AG04450 (cell line): ENCODE measurements around the gene POP7. TPM values are rescaled to one million over a fixed set of nuclear protein-coding genes. Genes with fewer than 3 reads are reported as not detected.

ENCODE experiments used
- CTCF ChIA-PET: fragments of 300-600, 350-600 bp; formaldehyde crosslinking; extraction: SDS; loops from one replicate; lab custom pipeline; 2022; ENCODE audit warnings: antibody characterized with exemption, inconsistent platforms; lab: Charles Lee
- POLR2A ChIA-PET: fragments of 350-600 bp; formaldehyde crosslinking; extraction: SDS; loops from one replicate; lab custom pipeline; 2021; ENCODE audit warnings: antibody characterized with exemption, inconsistent platforms; lab: Yijun Ruan, JAX
- DNase-seq: peaks from one replicate; pipeline ENCODE4 v3.0.0-alpha.2; 2011; ENCODE audit warnings: low read depth, low spot score
- H3K27ac ChIP-seq: one replicate; pipeline ENCODE4 v1.5.1; 2012; ENCODE audit warnings: low read depth, low read length, control low read depth
- H3K27me3 ChIP-seq: one replicate; pipeline ENCODE4 v1.6.0; 2012; ENCODE audit warnings: low read length; ENCODE audit not compliant: control insufficient read depth, insufficient read depth
- H3K4me3 ChIP-seq: 2 replicates; pipeline ENCODE4 v1.5.1; 2011; ENCODE audit warnings: mild to moderate bottlenecking, low read depth, low read length, control low read depth
- H3K9me3 ChIP-seq: 2 replicates; pipeline ENCODE4 v1.5.1; 2012; ENCODE audit warnings: low read length; ENCODE audit not compliant: control insufficient read depth, insufficient read depth
- polyA plus RNA-seq: library from polyadenylated mRNA; depleted of rRNA; stranded (reverse); fragments of >200 nt; gene quantifications from 2 replicates; pipeline ENCODE4 v1.2.3, GENCODE V29; 2011
- TF ChIP-seq, protein P1 (sequence below): IDR thresholded peaks from 2 replicates; pipeline ENCODE4 v1.5.1; 2011; ENCODE audit warnings: low read depth, low read length, control low read depth, inconsistent platforms

The POP7 gene
- polyA plus RNA-seq, 1 experiment: 17.7 TPM

DNA sequence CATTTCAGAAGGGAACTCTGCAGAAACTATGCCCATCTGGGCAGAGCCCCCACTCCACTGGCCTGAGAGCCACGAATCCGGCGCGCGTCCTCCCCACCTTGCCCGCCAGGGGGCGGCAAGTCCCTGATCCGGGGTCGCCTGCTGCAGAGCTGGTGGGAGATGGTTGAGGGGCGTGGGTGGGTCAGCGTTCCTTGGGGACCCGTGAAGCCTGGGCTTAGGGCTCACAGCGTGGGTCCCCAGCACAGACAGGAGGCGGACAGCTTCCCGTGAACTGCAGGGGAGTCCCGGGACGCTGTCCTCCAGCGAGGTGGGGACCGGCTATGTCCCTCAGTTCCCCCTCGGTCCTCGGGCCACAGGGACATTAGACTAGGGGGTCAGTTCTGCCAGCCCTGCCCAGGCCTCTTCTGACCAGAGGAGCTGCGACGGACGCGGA is 585 bp upstream of the POP7 start:
- peak overlapping the region; percentile 82 for H3K27ac ChIP-seq
- POLR2A ChIA-PET: interaction anchor here (0.6 to 2.3 kb wide), 22 partner anchors 11 to 389 kb away, joined by 3 to 19 read pairs (median 6); partner anchors contain the start of genes EPHB4, FBXO24, GIGYF1 and LRCH4
- H3K9me3 ChIP-seq: no peaks in the 10 kb centered on the region; the same call in 1 of the 2 replicates
- TF ChIP-seq, protein P1, sequence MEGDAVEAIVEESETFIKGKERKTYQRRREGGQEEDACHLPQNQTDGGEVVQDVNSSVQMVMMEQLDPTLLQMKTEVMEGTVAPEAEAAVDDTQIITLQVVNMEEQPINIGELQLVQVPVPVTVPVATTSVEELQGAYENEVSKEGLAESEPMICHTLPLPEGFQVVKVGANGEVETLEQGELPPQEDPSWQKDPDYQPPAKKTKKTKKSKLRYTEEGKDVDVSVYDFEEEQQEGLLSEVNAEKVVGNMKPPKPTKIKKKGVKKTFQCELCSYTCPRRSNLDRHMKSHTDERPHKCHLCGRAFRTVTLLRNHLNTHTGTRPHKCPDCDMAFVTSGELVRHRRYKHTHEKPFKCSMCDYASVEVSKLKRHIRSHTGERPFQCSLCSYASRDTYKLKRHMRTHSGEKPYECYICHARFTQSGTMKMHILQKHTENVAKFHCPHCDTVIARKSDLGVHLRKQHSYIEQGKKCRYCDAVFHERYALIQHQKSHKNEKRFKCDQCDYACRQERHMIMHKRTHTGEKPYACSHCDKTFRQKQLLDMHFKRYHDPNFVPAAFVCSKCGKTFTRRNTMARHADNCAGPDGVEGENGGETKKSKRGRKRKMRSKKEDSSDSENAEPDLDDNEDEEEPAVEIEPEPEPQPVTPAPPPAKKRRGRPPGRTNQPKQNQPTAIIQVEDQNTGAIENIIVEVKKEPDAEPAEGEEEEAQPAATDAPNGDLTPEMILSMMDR: peak; percentile 90
- DNase-seq: no peak
- H3K4me3 ChIP-seq: peak overlapping the region; percentile 77
- peaks cover 7% of the 10 kb centered on the region for H3K27me3 ChIP-seq
- CTCF ChIA-PET: interaction anchor here (0.5 to 6.1 kb wide), 41 partner anchors 8 to 1546 kb away, joined by 3 to 165 read pairs (median 5); partner anchors contain the start of genes EPHB4, FBXO24, LRCH4 and MOSPD3

DNA sequence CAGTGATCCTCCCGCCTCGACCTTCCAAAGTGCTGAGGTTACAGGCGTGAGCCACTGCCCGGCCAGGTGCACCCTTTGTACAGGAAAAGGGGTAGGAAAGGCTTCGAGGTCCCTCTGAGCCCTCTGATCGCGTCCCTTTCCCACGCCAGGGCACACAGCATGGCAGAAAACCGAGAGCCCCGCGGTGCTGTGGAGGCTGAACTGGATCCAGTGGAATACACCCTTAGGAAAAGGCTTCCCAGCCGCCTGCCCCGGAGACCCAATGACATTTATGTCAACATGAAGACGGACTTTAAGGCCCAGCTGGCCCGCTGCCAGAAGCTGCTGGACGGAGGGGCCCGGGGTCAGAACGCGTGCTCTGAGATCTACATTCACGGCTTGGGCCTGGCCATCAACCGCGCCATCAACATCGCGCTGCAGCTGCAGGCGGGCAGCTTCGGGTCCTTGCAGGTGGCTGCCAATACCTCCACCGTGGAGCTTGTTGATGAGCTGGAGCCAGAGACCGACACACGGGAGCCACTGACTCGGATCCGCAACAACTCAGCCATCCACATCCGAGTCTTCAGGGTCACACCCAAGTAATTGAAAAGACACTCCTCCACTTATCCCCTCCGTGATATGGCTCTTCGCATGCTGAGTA is 871 bp downstream of the POP7 start:
- ChIA-PET POLR2A (interaction anchor here (0.6 to 2.3 kb wide), 4 partner anchors 19 to 146 kb away, joined by 3 to 17 read pairs (median 10); partner anchors contain the start of gene SLC12A9), CTCF (interaction anchor here (2.3 to 6.1 kb wide), 3 partner anchors 11 to 145 kb away, joined by 13 to 165 read pairs (median 25); partner anchors contain the start of gene SLC12A9)
- DNase-seq: no peak
- Histone ChIP-seq H3K9me3 (no peaks in the 10 kb centered on the region; the same call in 1 of the 2 replicates), H3K4me3 (peak overlapping the region; percentile 87), H3K27me3 (no peaks in the 10 kb centered on the region), H3K27ac (no peak overlapping the region)
- TF ChIP-seq, protein P1: no peak

DNA sequence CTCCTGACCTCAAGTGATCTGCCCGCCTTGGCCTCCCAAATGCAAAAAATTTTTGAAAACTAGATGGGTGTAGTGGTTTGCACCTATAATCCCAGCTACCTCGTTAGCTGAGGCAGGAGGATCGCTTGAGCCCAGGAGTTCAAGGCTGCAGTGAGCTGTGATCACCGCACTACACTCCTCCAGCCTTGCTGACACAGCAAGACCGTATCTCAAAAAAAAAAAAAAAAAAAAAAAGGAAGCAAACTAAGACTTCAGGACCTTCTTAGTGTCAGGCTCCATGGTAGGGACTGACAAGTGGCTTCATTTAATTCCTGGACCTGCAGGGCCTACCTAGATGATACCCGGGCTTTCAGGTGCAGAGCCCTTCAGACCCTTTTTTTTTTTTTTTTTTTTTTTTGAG is 2.5 kb downstream of the POP7 start:
- Histone ChIP-seq H3K4me3 (no peak overlapping the region), H3K27ac (no peak overlapping the region), H3K9me3 (no peaks in the 10 kb centered on the region; the same call in 1 of the 2 replicates), H3K27me3 (no peaks in the 10 kb centered on the region)
- no peak for DNase-seq
- ChIA-PET CTCF (interaction anchor here (1.2 kb wide), 1 partner anchor 12 kb away, joined by 3 read pairs; the partner anchor contains the start of gene EPO), POLR2A (no interaction called here)
- TF ChIP-seq, protein P1: no peak

- H3K27ac ChIP-seq: no peak overlapping the region
- ChIA-PET CTCF (interaction anchor here (1.0 kb wide), 2 partner anchors 141 to 142 kb away, joined by 3 to 5 read pairs; partner anchors contain the start of gene SLC12A9), POLR2A (no interaction called here)
- peaks cover 7% of the 10 kb centered on the region for H3K27me3 ChIP-seq
- no peak for DNase-seq
- TF ChIP-seq, protein P1: no peak
- H3K4me3 ChIP-seq: no peak overlapping the region
- H3K9me3 ChIP-seq: no peaks in the 10 kb centered on the region; the same call in 1 of the 2 replicates
Observed at GRCh38 chr7:100710452-100710851, 4.5 kb downstream of the POP7 start.

- no peak overlapping the region for H3K4me3 ChIP-seq
- TF ChIP-seq, protein P1: no peak
- no peak for DNase-seq
- ChIA-PET CTCF (interaction anchor here (0.6 kb wide), 1 partner anchor 8 kb away, joined by 3 read pairs; no protein-coding TSS in a partner anchor), POLR2A (no interaction called here)
- peaks cover 7% of the 10 kb centered on the region for H3K27me3 ChIP-seq
- no peak overlapping the region for H3K27ac ChIP-seq
- no peaks in the 10 kb centered on the region; the same call in 1 of the 2 replicates for H3K9me3 ChIP-seq
Observed at GRCh38 chr7:100711369-100711768, 5.4 kb downstream of the POP7 start.
